ENCODE results near the gene VWCE. TPM values are rescaled to one million over a fixed set of nuclear protein-coding genes. Genes with fewer than 3 reads are reported as not detected.

The VWCE gene
- total RNA-seq, 1 experiment from 2014 or later = 21.9 TPM

- no peak for DNase-seq (ENCODE audit: low spot score)
- Mint-ChIP-seq H3K4me1 (no peaks in the 10 kb centered on the region), H3K9me3 (no peaks in the 10 kb centered on the region), H3K27me3 (ENCODE audit: low read depth) (no peaks in the 10 kb centered on the region), H3K36me3 (peaks cover under 1% of the 10 kb centered on the region; the same call in 1 of the 2 replicates), H3K4me3 (no peak overlapping the region), H3K27ac (no peak overlapping the region)
- no peak for ATAC-seq
- TF ChIP-seq CREM (CRISPR knock-in tag; IDR thresholded peaks at IDR 0.05) = no peak
- TF ChIP-seq PRDM15 (CRISPR knock-in tag; IDR thresholded peaks at IDR 0.05) = no peak
- no peak for TF ChIP-seq AFF4 (CRISPR knock-in tag; IDR thresholded peaks at IDR 0.05; ENCODE audit: borderline replicate concordance)
- no peak for TF ChIP-seq ZNF396 (CRISPR knock-in tag; IDR thresholded peaks at IDR 0.05; ENCODE audit: borderline replicate concordance)
- no peak for TF ChIP-seq MYBL2 (CRISPR knock-in tag; IDR thresholded peaks at IDR 0.05)
- TF ChIP-seq ATF6 (CRISPR knock-in tag; IDR thresholded peaks at IDR 0.05) = no peak
- TF ChIP-seq NR1H2 (CRISPR knock-in tag; IDR thresholded peaks at IDR 0.05) = no peak
- CTCF ChIA-PET = no interaction called here
- POLR2A ChIA-PET = no interaction called here
These were observed 26.4 kb downstream of the VWCE start for GRCh38 chr11:61268588-61269250.

- POLR2A ChIA-PET = no interaction called here
These were observed 27.7 kb downstream of the VWCE start for GRCh38 chr11:61267437-61267841.

GRCh38 chr11:61266602-61267001, 28.5 kb downstream of the VWCE start:
- Mint-ChIP-seq H3K4me3 (no peak overlapping the region), H3K36me3 (peaks cover 6% of the 10 kb centered on the region; the same call in 1 of the 2 replicates), H3K4me1 (no peaks in the 10 kb centered on the region), H3K27ac (no peak overlapping the region), H3K27me3 (ENCODE audit: low read depth) (no peaks in the 10 kb centered on the region), H3K9me3 (no peaks in the 10 kb centered on the region)
- ChIA-PET POLR2A (no interaction called here), CTCF (no interaction called here)
- ATAC-seq (no peak), DNase-seq (ENCODE audit: low spot score) (no peak)
- TF ChIP-seq FOXK1 (CRISPR knock-in tag; IDR thresholded peaks at IDR 0.05) (no peak), FOXJ3 (CRISPR knock-in tag; IDR thresholded peaks at IDR 0.05; ENCODE audit: borderline replicate concordance) (no peak), CREM (CRISPR knock-in tag; IDR thresholded peaks at IDR 0.05) (no peak), ZNF532 (CRISPR knock-in tag; IDR thresholded peaks at IDR 0.05; ENCODE audit: borderline replicate concordance) (no peak), RORB (CRISPR knock-in tag; IDR thresholded peaks at IDR 0.05) (no peak), ERG (CRISPR knock-in tag; IDR thresholded peaks at IDR 0.05) (no peak), ZNF317 (CRISPR knock-in tag; IDR thresholded peaks at IDR 0.05; ENCODE audit: borderline replicate concordance, low read depth) (no peak)

More at GRCh38 chr11:61267437-61267841, 27.7 kb downstream of the VWCE start:
- H3K4me3 Mint-ChIP-seq = no peak overlapping the region
- no peaks in the 10 kb centered on the region for H3K4me1 Mint-ChIP-seq
- ATAC-seq = no peak
- TF ChIP-seq GABPB1 (CRISPR knock-in tag; IDR thresholded peaks at IDR 0.05) = peak; percentile 28; the same call in 1 of the 2 replicates
- no peak for TF ChIP-seq SMAD3 (CRISPR knock-in tag; IDR thresholded peaks at IDR 0.05; ENCODE audit: borderline replicate concordance)
- no peak for DNase-seq (ENCODE audit: low spot score)
- CTCF ChIA-PET = no interaction called here
- H3K27me3 Mint-ChIP-seq (ENCODE audit: low read depth) = no peaks in the 10 kb centered on the region
- H3K36me3 Mint-ChIP-seq = peaks cover 6% of the 10 kb centered on the region; the same call in 1 of the 2 replicates
- no peaks in the 10 kb centered on the region for H3K9me3 Mint-ChIP-seq
- H3K27ac Mint-ChIP-seq = no peak overlapping the region

Measured in WTC11 (cell line).